HepG2 (cell line): ENCODE results near the gene MAML1. TPM values are rescaled to one million over a fixed set of nuclear protein-coding genes. Genes with fewer than 3 reads are reported as not detected.

Experiments used
- ATAC-seq: fragments of 200-7000 bp; cut with Tn5 transposase; 3 replicates; pipeline ENCODE4 v1.9.1; 2020; ENCODE audit warnings: mild to moderate bottlenecking, moderate library complexity
- BruUV-seq: library from RNA; stranded (reverse); fragments of 400-500 nt; replicated peaks from 2 replicates; lab custom pipeline; 2021; lab: Mats Ljungman, UMichigan
- CTCF ChIA-PET: fragments of 300-600 bp; formaldehyde crosslinking; extraction: SDS; loops from one replicate; lab custom pipeline; 2021; ENCODE audit warnings: low total read pairs, inconsistent platforms, low intra/inter-chr PET ratio; lab: Yijun Ruan, JAX
- POLR2A ChIA-PET: fragments of 350-600 bp; sonication (Branson Sonifier 250); formaldehyde crosslinking; loops from one replicate; lab custom pipeline; 2020; ENCODE audit warnings: antibody characterized with exemption, inconsistent platforms; lab: Yijun Ruan, JAX
- DNase-seq: peaks from one replicate; pipeline ENCODE4 v3.0.0-alpha.2; 2015; ENCODE audit warnings: low spot score
- FAIRE-seq: peaks from 3 replicates; lab custom pipeline; 2011; peaks lifted over from hg19 to GRCh38; lab: Jason Lieb, UNC
- H2AFZ ChIP-seq: one replicate; pipeline ENCODE4 v1.6.1; 2011; ENCODE audit warnings: low read length, inconsistent platforms
- H3K27ac ChIP-seq: fragments of 300-600 bp; 3 replicates; pipeline ENCODE4 v1.8.0; 2011; ENCODE audit warnings: mixed run types, mild to moderate bottlenecking, mixed read lengths, low read length, inconsistent platforms; ENCODE audit not compliant: insufficient read depth; ENCODE audit errors: extremely low read length
- H3K27me3 ChIP-seq, 2 experiments: fragments of 200-600 bp in 1 of 2; 2 replicates in 1 of 2; 3 replicates in 1 of 2; pipeline versions ENCODE4 v1.6.0 to v1.8.0; 2011; ENCODE audit warnings: low read length in 2 of 2, mild to moderate bottlenecking in 2 of 2, moderate library complexity in 2 of 2, inconsistent platforms in 1 of 2; ENCODE audit not compliant: insufficient read depth in 2 of 2, control insufficient read depth in 1 of 2
- H3K36me3 ChIP-seq, 2 experiments: fragments of 200-600 bp in 1 of 2; replicated peaks in 1 of 2; 2 replicates in 1 of 2; 3 replicates in 1 of 2; pipeline versions ENCODE4 v1.5.1 to v1.8.0; 2011; ENCODE audit warnings: low read length in 2 of 2, inconsistent platforms in 1 of 2; ENCODE audit not compliant: insufficient read depth in 2 of 2, control insufficient read depth in 1 of 2
- H3K4me1 ChIP-seq: 2 replicates; pipeline ENCODE4 v1.5.1; 2012; ENCODE audit warnings: low read length, inconsistent platforms; ENCODE audit not compliant: insufficient read depth
- H3K4me2 ChIP-seq: 2 replicates; pipeline ENCODE4 v1.6.0; 2011; ENCODE audit warnings: low read depth, low read length, inconsistent platforms
- H3K4me3 ChIP-seq, 3 experiments: fragments of 200-600 bp in 1 of 3; sonication (generic), shearing (Covaris generic) in 1 of 3; replicated peaks in 1 of 3; 2 replicates each; pipeline ENCODE4 v1.5.1; 2011 to 2016; ENCODE audit warnings: low read length in 3 of 3, inconsistent platforms in 2 of 3, low read depth in 2 of 3, mild to moderate bottlenecking in 2 of 3, control low read depth in 1 of 3, mixed read lengths in 1 of 3; ENCODE audit not compliant: insufficient read depth in 1 of 3
- H3K79me2 ChIP-seq: one replicate; pipeline ENCODE4 v1.6.1; 2011; ENCODE audit warnings: low read length, inconsistent platforms; ENCODE audit not compliant: insufficient read depth
- H3K9ac ChIP-seq: 2 replicates; pipeline ENCODE4 v1.6.0; 2011; ENCODE audit warnings: mild to moderate bottlenecking, low read depth, low read length, inconsistent platforms; ENCODE audit not compliant: insufficient read depth
- H3K9me3 ChIP-seq: 2 replicates; pipeline ENCODE4 v1.5.1; 2012; ENCODE audit warnings: mild to moderate bottlenecking, low read length
- H4K20me1 ChIP-seq: 2 replicates; pipeline ENCODE4 v1.6.0; 2011; ENCODE audit warnings: inconsistent platforms, mild to moderate bottlenecking, low read length, moderate library complexity; ENCODE audit not compliant: insufficient read depth
- HDAC1 ChIP-seq: sonication (generic); formaldehyde crosslinking; IDR thresholded peaks from 2 replicates; pipeline ENCODE4 v1.5.1; 2020; ENCODE audit warnings: mild to moderate bottlenecking, missing genetic modification reagents
- MLXIP ChIP-seq: sonication (generic); formaldehyde crosslinking; IDR thresholded peaks from 2 replicates; pipeline ENCODE4 v1.9.0; 2021; ENCODE audit warnings: missing genetic modification reagents, borderline replicate concordance
- TEF ChIP-seq: sonication (generic); formaldehyde crosslinking; IDR thresholded peaks from 2 replicates; pipeline ENCODE4 v1.5.0; 2020; ENCODE audit warnings: missing genetic modification reagents
- ZFP37 ChIP-seq: sonication (generic); formaldehyde crosslinking; IDR thresholded peaks from 2 replicates; pipeline ENCODE4 v1.4.0; 2020; ENCODE audit warnings: missing genetic modification reagents, borderline replicate concordance
- ZNF660 ChIP-seq: sonication (generic); formaldehyde crosslinking; IDR thresholded peaks from 2 replicates; pipeline ENCODE4 v1.5.1; 2020; ENCODE audit warnings: mild to moderate bottlenecking, low read depth, missing genetic modification reagents, borderline replicate concordance
- WGBS: methylation state at CpG from one replicate; pipeline ENCODE4 v1.1.6; 2017; ENCODE audit warnings: low lambda C conversion rate; 5-methylcytosine and 5-hydroxymethylcytosine counted together
- in situ Hi-C: cut with HindIII; loops from 2 replicates; pipeline ENCODE4 v1.10.0; 2017; ENCODE audit warnings: low pct_unique_long_range_greater_than_20kb; ENCODE audit not compliant: extremely low pct_ligation_motif_present
- intact Hi-C: fragments of 100-400 bp; cut with micrococcal nuclease; formaldehyde crosslinking; loops from one replicate; pipeline ENCODE4 v1.10.0; 2022; ENCODE audit not compliant: unreplicated experiment
- polyA plus RNA-seq, 8 experiments: library from polyadenylated mRNA; depleted of rRNA in 3 of 8; stranded (reverse) in 7 of 8; unstranded in 1 of 8; fragments of >200 nt; fragmentation: Illumina TruSeq in 4 of 8; extraction: Trizol in 4 of 8; gene quantifications; 2 replicates each; pipeline versions ENCODE4 v1.2.1 to v1.2.3, GENCODE V29; 2011 to 2016; ENCODE audit warnings: low read depth in 4 of 8, missing spikeins in 1 of 8, mixed read lengths in 1 of 8; ENCODE audit not compliant: insufficient read depth in 1 of 8
- total RNA-seq, 5 experiments: library from RNA; depleted of rRNA; stranded (reverse); fragments of >200 nt; fragmentation: Illumina TruSeq; extraction: Trizol; gene quantifications; 2 replicates each; pipeline ENCODE4 v1.2.3, GENCODE V29; 2016; ENCODE audit warnings: low read depth in 1 of 5
- TF ChIP-seq, protein P1 (sequence below): sonication (generic); formaldehyde crosslinking; IDR thresholded peaks from 2 replicates; pipeline ENCODE4 v1.8.1; 2023; ENCODE audit warnings: mild to moderate bottlenecking, missing genetic modification reagents, borderline replicate concordance

MAML1 gene
- total and polyA plus RNA-seq, 2 of the 13 experiments (the other 11 are each of a cell fraction or from before 2014, with no cell fraction given) = 10.0 to 10.8 TPM

DNA sequence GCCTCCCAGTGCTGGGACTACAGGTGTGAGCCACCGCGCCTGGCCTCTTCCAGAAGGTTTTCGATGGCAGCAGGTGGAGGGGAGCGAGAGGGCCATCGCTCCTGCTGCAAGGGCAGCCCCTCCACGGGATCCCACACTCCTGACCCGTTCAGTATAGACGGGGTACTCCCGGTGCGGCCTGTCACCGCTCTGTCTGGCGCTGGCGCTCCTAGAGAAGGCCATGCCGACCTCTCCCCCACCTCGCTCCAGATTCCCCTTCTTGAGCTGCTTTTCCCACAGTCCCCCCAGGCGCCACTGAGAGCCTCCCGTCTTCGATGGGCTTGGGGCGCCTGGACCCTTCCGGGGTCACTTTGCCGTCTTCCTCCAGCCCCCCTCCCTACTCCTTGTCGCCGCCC, 83.8 kb downstream of the MAML1 start:
- H3K9me3 ChIP-seq = no peaks in the 10 kb centered on the region
- TF ChIP-seq TEF (CRISPR knock-in tag) (no peak), HDAC1 (CRISPR knock-in tag) (no peak), ZFP37 (CRISPR knock-in tag) (no peak), ZNF660 (no peak), MLXIP (CRISPR knock-in tag) (no peak)
- TF ChIP-seq, protein P1, sequence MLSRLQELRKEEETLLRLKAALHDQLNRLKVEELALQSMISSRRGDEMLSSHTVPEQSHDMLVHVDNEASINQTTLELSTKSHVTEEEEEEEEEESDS (CRISPR knock-in tag) = no peak
- no peak for DNase-seq
- H3K4me2 ChIP-seq = no peak overlapping the region
- no peaks in the 10 kb centered on the region for H3K27me3 ChIP-seq
- peaks cover 11 to 19% of the 10 kb centered on the region in 2 experiments; a peak in 4 of 5 replicates for H3K36me3 ChIP-seq
- intact Hi-C loops (no loop called here), in situ Hi-C loops (no loop called here)
- no peak for FAIRE-seq
- peaks cover 30% of the 10 kb centered on the region for H3K4me1 ChIP-seq
- peaks cover 12% of the 10 kb centered on the region for H3K79me2 ChIP-seq
- H3K27ac ChIP-seq = no peak overlapping the region
- ChIA-PET POLR2A (interaction anchor here (5.3 kb wide), 1 partner anchor 11 kb away, joined by 115 read pairs; the partner anchor contains the start of gene MGAT4B), CTCF (no interaction called here)
- no peak overlapping the region for H3K9ac ChIP-seq
- 97% methylated on average over 23 of the region's 23 CpGs for WGBS
- peaks cover under 1% of the 10 kb centered on the region; the same call in 1 of the 2 replicates for H4K20me1 ChIP-seq
- H3K4me3 ChIP-seq = no peak overlapping the region
- ATAC-seq = no peak
- no peak overlapping the region for H2AFZ ChIP-seq
- BruUV-seq = no TSS peak
